Ectodermal cell (in vitro differentiated cells): ENCODE measurements around the gene RXRA. TPM values are rescaled to one million over a fixed set of nuclear protein-coding genes. Genes with fewer than 3 reads are reported as not detected.

Source experiments
- H3K27ac ChIP-seq: 2 replicates; pipeline ENCODE4 v1.7.0; 2013; ENCODE audit warnings: mild to moderate bottlenecking, low read depth, low read length; ENCODE audit not compliant: insufficient read depth, poor library complexity, severe bottlenecking
- H3K27me3 ChIP-seq: 2 replicates; pipeline ENCODE4 v1.7.0; 2013; ENCODE audit warnings: mild to moderate bottlenecking, low read length; ENCODE audit not compliant: insufficient read depth, control insufficient read depth, poor library complexity, severe bottlenecking
- H3K36me3 ChIP-seq: one replicate; pipeline ENCODE4 v1.7.0; 2013; ENCODE audit warnings: low read length; ENCODE audit not compliant: control insufficient read depth, insufficient read depth
- H3K4me1 ChIP-seq: one replicate; pipeline ENCODE4 v1.7.0; 2013; ENCODE audit warnings: low read length; ENCODE audit not compliant: control insufficient read depth, insufficient read depth
- H3K4me3 ChIP-seq: 2 replicates; pipeline ENCODE4 v1.7.0; 2013; ENCODE audit warnings: low read depth, low read length, control low read depth; ENCODE audit not compliant: insufficient read depth
- H3K9me3 ChIP-seq: 2 replicates; pipeline ENCODE4 v1.7.0; 2013; ENCODE audit warnings: mild to moderate bottlenecking, low read length, moderate library complexity; ENCODE audit not compliant: control insufficient read depth
- WGBS, 2 experiments: methylation state at CpG; one replicate each; pipeline ENCODE4 v1.1.7; 2013; ENCODE audit warnings: missing lambda C conversion rate in 2 of 2; 5-methylcytosine and 5-hydroxymethylcytosine counted together
- polyA plus RNA-seq, 4 experiments: library from polyadenylated mRNA; stranded (reverse); fragments of 50-300 nt; gene quantifications; one replicate each; pipeline ENCODE4 v1.2.3, GENCODE V29; 2013

RXRA gene
- 36.1 TPM for polyA plus RNA-seq (2013, experiment 1 of 4)
- 39.2 TPM for polyA plus RNA-seq (2013, experiment 2 of 4)
- polyA plus RNA-seq (2013, experiment 3 of 4) = 34.4 TPM
- 36.5 TPM for polyA plus RNA-seq (2013, experiment 4 of 4)

GRCh38 chr9:134325813-134326723, at the start of gene RXRA:
Gene RXRA, plus strand, starts transcription at chr9:134326455. Its CDS starts 177 bp downstream, at chr9:134326632.
- Histone ChIP-seq H3K9me3 (no peaks in the 10 kb centered on the region), H3K27ac (peak within 1 kb of the TSS; percentile 71), H3K27me3 (peaks cover 8% of the 10 kb centered on the region), H3K36me3 (no peaks in the 10 kb centered on the region), H3K4me1 (peaks cover 50% of the 10 kb centered on the region), H3K4me3 (peak within 1 kb of the TSS; percentile 73)
- 0% methylated on average over 156 of the region's 156 CpGs for WGBS, 2 experiments

- Histone ChIP-seq H3K27me3 (no peaks in the 10 kb centered on the region), H3K9me3 (no peaks in the 10 kb centered on the region), H3K36me3 (no peaks in the 10 kb centered on the region), H3K4me1 (peaks cover 8% of the 10 kb centered on the region), H3K4me3 (no peak overlapping the region), H3K27ac (no peak overlapping the region)
- 93 to 94% methylated on average over 7 of the region's 7 CpGs for WGBS, 2 experiments
Observed at GRCh38 chr9:134278286-134278685, 48.0 kb upstream of the RXRA start.

- Histone ChIP-seq H3K4me3 (no peak overlapping the region), H3K27ac (no peak overlapping the region), H3K36me3 (no peaks in the 10 kb centered on the region), H3K4me1 (peaks cover 8% of the 10 kb centered on the region), H3K9me3 (no peaks in the 10 kb centered on the region), H3K27me3 (no peaks in the 10 kb centered on the region)
- WGBS, 2 experiments = 89 to 92% methylated on average over 8 of the region's 8 CpGs
Observed at GRCh38 chr9:134278974-134279640, 47.1 kb upstream of the RXRA start.

DNA sequence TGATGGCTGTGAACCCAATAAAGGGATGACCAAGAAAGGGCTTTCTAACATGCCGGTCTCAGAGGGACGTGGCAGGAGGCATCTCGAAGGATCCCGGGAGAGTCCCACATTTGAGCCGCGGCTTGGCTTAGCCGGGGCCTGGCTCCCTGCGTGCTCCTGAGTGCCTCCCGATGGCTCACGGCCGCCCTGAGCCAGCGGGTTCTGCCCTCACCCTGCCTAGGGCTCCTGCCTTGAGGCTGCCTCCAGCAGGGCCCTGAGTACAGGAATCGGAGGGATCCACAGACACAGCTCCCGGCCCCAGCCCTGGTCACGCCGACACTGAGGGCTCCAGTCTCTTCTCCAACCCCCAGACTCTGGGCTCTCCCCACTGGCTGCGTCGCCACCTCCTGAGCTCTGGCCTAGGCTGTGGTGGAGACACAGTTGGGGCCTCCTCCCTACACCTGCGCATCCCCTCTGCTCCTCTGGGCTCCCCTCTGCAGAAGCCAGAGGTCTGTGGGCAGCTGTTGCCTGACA, 44.1 kb upstream of the RXRA start:
- Histone ChIP-seq H3K27ac (no peak overlapping the region), H3K4me3 (no peak overlapping the region), H3K36me3 (no peaks in the 10 kb centered on the region), H3K27me3 (no peaks in the 10 kb centered on the region), H3K9me3 (no peaks in the 10 kb centered on the region), H3K4me1 (no peaks in the 10 kb centered on the region)
- 81 to 82% methylated on average over 19 of the region's 19 CpGs for WGBS, 2 experiments

- no peaks in the 10 kb centered on the region for H3K36me3 ChIP-seq
- H3K27me3 ChIP-seq = no peaks in the 10 kb centered on the region
- no peak overlapping the region for H3K27ac ChIP-seq
- WGBS, 2 experiments = 91 to 92% methylated on average over 23 of the region's 23 CpGs
- H3K9me3 ChIP-seq = no peaks in the 10 kb centered on the region
- no peak overlapping the region for H3K4me3 ChIP-seq
- H3K4me1 ChIP-seq = no peaks in the 10 kb centered on the region
Observed at GRCh38 chr9:134283111-134283515, 43.1 kb upstream of the RXRA start.

DNA sequence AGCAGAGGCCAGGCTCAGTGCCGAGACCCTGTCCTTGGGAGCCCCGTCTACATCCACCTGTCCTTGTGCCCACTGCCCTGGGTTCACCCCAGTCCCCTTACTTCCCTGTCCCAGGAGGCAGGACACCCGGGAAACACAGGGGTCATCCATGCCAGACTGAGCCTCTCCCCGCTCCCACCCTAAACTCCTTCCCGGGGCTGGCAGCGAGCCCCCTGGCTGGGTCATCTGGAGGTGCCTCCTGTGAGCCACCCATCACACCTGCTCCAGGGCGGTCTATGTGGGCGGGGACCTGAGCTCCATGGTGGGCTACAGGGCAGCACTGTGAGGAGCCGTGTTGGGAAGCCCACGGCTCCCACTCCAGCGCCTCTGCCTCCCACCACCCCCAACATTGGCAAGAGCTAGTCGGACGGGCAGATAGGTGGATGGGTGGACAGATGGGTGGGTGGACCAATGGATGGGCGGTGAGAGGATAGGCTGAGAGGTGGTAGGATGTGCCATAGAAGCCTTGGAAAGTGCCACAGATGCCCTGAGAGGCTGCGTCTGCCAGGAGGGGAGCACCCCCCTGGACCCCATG, 42.5 kb upstream of the RXRA start:
- Histone ChIP-seq H3K4me3 (no peak overlapping the region), H3K36me3 (no peaks in the 10 kb centered on the region), H3K27ac (no peak overlapping the region), H3K9me3 (no peaks in the 10 kb centered on the region), H3K27me3 (no peaks in the 10 kb centered on the region), H3K4me1 (no peaks in the 10 kb centered on the region)
- WGBS, 2 experiments = 93 to 94% methylated on average over 15 of the region's 15 CpGs

DNA sequence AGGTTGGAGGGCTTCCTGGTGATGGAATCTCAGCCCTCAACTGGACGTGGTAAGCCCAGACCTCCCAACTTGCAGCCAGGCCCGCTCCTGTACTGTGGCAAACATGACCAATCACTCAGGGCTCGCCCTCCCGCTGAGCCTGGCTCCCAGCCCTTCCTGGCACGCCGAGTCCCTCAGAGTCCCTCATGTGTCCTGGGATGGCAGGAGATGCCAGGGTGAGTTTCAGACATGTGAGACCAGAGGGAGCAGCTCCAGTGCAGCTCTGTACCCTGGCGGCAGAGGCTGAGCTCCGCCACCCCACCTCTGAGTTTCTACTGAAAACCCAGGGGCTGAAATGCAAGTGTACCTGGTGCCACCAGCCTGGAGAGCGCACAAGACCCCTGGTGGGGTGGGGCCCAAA, 42.0 kb upstream of the RXRA start:
- no peaks in the 10 kb centered on the region for H3K4me1 ChIP-seq
- 90 to 91% methylated on average over 9 of the region's 9 CpGs for WGBS, 2 experiments
- H3K4me3 ChIP-seq = no peak overlapping the region
- no peaks in the 10 kb centered on the region for H3K36me3 ChIP-seq
- no peaks in the 10 kb centered on the region for H3K9me3 ChIP-seq
- H3K27ac ChIP-seq = no peak overlapping the region
- H3K27me3 ChIP-seq = no peaks in the 10 kb centered on the region

GRCh38 chr9:134284741-134285140, 41.5 kb upstream of the RXRA start:
- no peaks in the 10 kb centered on the region for H3K4me1 ChIP-seq
- no peak overlapping the region for H3K4me3 ChIP-seq
- no peaks in the 10 kb centered on the region for H3K36me3 ChIP-seq
- WGBS, 2 experiments = 90% methylated on average over 12 of the region's 12 CpGs
- H3K27ac ChIP-seq = no peak overlapping the region
- H3K9me3 ChIP-seq = no peaks in the 10 kb centered on the region
- H3K27me3 ChIP-seq = no peaks in the 10 kb centered on the region

DNA sequence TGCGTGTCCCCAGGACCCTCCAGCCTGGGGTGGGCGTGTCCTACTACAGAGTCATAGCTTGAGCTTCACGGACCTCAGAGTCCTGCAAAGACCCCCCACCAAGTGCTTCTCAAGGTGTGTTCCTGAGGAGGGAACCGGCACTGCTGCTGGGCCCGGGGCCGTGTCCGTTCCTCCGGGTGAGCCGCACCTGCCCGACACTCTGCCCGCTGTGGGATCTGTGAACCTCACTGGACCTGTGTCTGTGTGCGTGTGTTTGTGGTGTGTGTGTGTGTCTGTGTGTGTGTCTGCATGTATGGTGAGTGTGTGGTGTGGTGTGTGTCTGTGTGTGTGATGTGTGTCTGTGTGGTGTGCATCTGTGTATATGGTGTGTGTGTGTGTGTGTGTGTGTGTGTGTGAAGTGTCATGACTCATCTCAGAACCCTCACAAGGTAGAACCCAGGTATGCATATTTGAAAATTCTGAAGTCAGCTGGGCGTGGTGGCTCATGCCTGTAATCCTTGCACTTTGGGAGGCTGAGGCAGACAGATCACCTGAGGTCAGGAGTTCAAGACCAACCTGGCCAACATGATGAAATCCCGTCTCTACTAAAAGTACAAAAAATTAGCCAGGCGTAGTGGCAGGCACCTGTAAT, 40.9 kb upstream of the RXRA start:
- no peaks in the 10 kb centered on the region for H3K36me3 ChIP-seq
- H3K27ac ChIP-seq = no peak overlapping the region
- no peaks in the 10 kb centered on the region for H3K27me3 ChIP-seq
- no peak overlapping the region for H3K4me3 ChIP-seq
- H3K4me1 ChIP-seq = no peaks in the 10 kb centered on the region
- 89 to 91% methylated on average over 15 of the region's 15 CpGs for WGBS, 2 experiments
- no peaks in the 10 kb centered on the region for H3K9me3 ChIP-seq
